Activated CD4-positive, alpha-beta T cell treated with anti-CD3 and anti-CD28 coated beads, Interleukin-2, amount 50 U/mL, for 1 hour (primary cell): Measurements from ENCODE around the gene OSBPL5.

Source experiments
- DNase-seq: peaks from one replicate; pipeline ENCODE4 v3.0.0-alpha.2; 2020

OSBPL5 gene

DNA sequence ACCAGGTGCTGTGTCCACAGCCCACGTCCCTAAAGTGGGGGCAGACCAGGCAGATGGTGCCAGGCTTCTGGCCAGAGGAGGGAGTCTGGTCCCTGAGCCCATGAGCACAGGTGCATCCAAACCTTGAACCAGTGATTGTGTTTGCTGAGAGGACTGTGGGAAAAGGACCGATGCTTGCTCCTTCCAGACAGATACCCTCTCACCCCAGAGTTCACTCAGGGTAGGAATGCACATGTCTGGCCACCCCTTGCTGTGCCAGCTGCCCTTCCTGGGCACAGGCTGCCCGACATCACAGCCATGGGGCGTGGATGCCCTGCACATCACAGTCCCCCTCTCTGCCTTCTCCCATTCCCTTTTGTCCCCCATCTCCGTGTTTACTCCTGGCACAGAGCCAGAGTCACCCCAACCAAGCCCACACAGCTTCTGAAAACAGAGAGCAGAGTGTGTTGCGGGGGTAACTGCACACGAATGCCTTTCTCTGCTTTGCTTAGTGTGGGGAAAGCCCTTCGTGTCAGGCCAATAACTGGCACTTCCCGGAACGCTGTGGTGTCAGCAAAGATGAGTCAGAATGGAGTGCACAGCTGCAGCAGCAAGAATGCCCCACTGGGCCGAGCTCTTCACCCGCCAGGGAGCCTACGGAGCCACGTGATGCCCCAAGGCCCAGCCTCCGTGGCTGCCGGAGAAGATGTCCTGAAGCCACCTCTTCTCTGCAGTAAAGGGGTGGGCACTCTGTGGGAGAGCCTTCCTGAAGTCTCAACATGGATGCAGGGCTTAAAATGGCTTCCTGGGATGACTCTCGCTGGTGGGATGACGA, 115.5 kb downstream of the OSBPL5 start:
- DNase-seq, result peak; percentile 63

DNA sequence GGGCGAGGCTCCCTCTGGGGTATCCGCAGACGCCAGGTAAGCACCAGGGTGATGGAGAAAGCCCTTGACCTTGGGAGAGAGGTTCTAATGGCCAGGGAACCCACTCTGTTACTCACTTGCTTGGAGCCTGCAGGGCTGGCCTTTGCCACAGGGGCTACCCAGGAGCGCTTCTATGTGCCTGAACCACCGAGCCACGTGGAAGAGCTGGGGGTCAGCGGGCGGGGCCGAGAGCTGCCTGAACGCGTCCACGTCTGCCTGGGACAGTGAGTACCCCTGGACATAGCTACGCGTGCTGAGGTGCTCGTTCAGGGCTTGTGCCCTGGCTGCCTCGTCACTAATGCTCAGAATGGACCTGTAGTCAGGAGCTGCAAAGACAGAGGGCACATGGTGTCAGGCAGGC, 117.5 kb downstream of the OSBPL5 start:
- no peak for DNase-seq

DNA sequence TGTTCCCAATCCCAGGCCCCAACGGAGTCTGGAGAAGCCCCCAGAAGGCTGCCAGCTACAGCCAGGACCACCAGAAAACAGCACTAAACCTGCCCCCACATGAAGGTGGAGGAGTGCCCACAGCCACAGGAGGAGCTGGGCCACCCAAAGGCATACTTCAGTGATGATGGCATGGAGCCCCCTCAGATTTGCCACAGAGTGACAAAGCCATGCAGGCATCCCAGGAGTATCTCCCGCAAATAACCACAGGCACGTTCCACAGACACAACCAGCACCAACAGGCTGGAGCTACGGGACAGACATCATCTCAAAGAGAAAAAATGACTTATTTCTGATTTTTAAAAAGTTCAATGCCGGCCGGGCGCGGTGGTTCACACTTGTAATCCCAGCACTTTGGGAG, 118.5 kb downstream of the OSBPL5 start:
- no peak for DNase-seq

DNA sequence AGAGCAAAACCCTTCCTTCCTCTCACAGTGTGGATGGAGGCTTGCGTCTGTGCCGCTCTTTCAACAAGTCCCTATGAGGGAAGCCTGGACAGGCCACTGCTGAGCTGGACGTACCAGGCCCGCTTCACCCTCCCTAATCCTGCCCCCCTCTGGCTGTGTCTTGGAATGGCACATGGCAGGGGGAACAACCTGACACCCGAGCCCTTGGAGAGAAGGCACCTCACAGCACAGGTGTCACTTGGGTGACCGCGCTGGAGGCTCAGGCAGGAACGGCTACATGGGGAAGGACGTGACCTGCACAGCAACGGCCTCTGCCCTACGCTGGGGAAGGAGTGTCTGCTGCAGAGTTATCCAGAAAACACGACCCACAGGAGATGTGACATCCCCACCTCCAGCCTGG, 118.9 kb downstream of the OSBPL5 start:
- no peak for DNase-seq

DNA sequence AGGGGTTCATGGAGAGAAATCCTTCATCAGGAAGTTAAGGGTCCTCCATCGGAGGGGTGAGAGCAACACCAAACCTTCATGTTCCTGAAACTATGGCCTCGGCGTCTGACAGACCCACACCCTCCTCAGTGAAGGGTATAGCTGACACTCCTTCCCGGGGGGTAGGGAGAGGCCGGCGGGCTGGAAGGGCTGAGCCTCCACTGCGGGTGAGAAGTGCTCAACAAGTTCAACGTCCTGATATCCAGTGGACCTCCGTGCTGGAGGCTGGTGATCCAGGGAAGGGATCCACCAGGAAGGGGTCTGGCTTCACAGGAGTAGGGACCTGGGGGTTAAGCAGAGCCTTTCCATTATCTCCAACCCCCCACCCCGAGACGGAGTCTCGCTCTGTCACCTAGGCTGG, 120.2 kb downstream of the OSBPL5 start:
- DNase-seq, result no peak

DNA sequence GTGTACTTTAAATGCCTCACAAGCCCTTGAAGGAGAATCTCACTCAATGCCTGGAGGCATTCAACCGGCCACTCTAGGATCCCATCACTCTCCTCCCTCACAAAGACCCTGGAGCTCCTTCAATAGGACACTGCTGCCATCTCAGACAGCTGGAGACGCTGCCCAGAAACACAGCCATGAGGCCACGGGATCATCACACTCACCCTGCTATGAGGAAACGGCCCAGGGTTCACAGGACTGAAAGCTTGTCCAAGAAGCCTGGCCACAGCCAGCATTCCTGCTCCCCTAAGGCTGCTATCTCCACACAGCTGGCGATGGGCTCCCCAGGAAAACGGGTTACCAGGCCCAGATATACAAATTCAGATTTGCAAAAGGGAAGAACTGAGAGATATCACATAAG, 121.1 kb downstream of the OSBPL5 start:
- no peak for DNase-seq

DNA sequence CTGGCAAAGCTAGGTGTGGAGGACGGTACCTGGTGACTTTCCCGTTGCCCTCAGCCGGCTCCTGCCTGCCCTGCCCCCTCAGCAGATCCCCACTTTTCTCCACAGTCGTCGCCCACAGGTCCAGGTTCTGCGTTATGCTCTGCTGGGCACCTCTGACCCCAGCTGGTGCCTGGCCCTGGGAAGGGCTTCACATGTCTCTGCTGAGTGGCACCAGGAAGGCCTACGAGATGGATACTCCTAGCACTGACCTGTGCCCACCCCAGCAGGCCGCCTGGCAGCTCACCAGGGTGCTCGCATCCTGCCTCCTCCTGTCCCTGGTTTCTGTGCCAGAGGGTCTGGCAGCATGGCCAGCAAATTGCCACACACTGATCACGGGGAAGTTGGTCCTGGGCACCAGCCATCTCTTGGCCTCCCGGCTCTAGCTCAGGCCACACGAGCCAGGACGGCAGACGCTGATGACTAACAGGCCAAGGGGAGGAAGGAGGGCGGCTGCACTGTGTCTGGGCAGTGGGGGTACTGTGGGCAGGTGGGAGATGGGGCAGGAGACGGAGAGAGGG, 121.7 kb downstream of the OSBPL5 start:
- DNase-seq, result no peak

DNA sequence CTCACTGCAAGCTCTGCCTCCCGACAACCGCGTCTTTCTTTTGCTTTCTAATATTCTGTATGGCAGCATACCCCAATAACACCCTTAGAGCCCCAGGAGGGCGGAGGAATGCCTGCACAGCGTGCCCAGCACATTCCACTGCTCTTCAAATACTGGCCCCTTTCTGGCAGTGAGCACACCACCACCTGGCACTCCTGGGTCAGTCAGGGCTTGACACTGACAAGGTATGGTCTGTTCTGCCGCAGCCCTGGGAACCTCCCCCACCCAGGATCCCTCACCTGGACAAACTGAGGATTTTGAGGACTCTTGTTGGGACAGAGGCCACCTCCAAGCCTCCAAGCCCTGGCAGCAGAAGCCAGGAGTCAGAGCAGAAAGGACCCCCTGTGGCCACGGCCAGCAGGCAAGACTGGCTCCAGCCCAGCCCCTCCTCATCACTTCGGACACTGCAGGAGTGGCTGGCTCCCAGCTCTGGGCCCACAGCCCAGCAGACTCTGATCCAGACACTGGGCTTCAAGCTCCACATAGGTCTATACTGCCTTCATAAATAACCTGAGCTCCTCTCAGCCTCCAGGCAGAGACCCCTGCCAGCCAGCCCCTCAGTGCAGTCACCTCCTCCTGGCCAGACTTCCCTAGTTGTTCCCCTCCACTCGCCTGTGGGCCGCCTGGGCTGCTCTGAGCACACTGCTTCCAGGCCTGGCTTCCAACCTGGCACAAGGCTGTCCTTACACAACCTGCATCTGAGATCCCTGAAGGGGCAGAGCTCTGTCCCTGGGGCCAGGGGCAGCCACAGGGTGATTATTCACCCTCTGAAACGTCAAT, 122.4 kb downstream of the OSBPL5 start:
- no peak for DNase-seq

DNA sequence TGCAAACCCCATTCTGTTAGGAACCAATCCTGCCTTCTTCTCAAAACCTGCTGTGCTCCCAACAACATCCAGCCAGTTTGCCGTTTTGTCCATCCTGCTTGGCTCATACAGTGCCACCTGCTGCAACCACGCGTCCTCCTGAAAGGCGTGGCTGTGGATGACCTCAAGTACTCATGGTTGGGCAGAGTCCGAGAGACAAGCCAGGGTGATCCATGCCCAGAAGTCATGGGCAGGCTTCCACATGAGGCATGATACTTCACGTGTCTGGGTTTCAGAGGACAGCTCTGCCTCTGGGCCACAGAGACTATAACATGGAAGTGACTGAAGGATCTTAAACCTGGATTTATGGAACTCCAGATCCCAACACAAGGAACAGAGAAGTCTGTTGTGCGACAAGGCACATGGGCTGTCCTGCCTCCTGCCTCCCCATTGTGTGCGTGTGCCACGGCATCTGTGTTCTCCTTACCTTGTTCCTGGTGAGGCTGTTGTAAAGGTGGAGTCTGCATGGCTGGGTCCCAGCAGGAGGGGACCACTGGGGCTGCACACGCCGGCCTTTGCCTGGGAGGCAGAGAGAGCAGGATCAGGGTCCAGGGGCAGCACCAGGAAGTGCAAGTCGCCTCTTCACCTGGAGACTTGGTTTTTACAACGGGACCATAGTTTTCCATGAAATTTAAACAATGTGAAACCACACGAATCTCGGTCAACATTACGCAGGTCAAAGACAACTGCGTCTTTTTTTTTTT, 123.2 kb downstream of the OSBPL5 start:
- DNase-seq, result no peak

DNA sequence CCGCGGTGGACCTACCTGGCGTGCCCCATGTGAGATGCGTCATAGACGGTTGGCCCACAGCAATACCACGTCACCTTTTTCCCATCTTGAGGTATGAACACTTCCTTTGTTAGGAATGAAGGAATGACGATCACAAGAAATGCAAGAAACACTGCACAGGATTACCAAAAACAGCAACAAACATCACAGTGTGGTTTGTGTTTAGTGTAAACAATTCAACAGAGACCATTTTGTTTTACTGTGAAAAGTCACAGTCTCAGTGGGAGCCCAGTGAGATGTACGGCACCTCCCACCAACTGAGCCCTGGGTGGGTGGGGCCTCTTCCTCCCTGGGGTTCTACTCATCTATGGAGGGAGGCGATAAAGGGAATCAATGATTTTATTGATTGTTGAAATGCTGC, 124.2 kb downstream of the OSBPL5 start:
- DNase-seq, result no peak

DNA sequence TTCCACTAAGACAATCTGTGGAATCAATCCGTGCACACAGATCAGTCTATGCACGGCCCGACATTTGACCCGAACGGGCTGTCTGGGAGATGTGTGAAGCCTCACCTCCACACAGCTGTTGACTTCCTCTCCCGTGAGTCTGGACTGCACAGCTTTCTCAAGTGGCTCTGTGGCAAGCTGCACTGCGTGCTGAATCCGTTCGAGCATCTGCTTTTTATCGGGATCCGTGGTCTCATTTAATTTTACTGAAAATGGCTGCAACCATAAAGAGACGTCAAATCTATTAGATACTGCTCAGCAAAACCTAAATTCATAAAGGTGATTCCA, 127.2 kb downstream of the OSBPL5 start:
- no peak for DNase-seq
